Fibroblast of villous mesenchyme (primary cell): Measurements from ENCODE around the gene INAVA. TPM values are rescaled to one million over a fixed set of nuclear protein-coding genes. Genes with fewer than 3 reads are reported as not detected.

Experiments used
- DNase-seq: peaks from one replicate; pipeline ENCODE4 v3.0.0-alpha.2; 2010; ENCODE audit warnings: low read depth
- H3K4me3 ChIP-seq: 2 replicates; pipeline ENCODE4 v1.5.1; 2011; ENCODE audit warnings: low read depth, mild to moderate bottlenecking, low read length
- total RNA-seq: library from RNA; depleted of rRNA; stranded (reverse); fragments of >200 nt; gene quantifications from 2 replicates; pipeline ENCODE4 v1.2.3, GENCODE V29; 2012
- TF ChIP-seq, protein P1 (sequence below): IDR thresholded peaks from 2 replicates; pipeline ENCODE4 v1.5.1; 2012; ENCODE audit warnings: low read depth, mild to moderate bottlenecking, low read length; ENCODE audit not compliant: insufficient read depth

INAVA gene
- total RNA-seq, 1 donor = not detected

DNA sequence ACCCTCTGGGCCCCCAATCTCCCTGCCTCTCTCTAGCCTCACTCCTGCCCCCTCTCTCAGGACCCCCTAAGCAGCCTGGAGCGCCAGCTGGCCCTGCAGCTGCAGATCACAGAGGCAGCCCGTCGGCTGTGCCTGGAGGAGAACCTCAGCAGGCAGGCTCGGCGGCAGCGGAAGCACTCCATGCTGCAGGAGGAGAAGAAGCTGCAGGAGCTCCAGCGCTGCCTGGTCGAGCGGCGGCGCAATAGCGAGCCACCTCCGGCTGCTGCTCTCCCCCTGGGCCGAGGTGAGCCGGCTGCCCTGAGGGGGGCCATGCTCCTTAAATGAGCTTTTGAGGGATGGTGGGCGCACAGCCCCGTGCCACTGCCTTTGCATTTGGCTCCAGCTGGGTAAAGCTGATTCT lies 6.2 kb downstream of the INAVA start:
- no peak for DNase-seq
- TF ChIP-seq, protein P1, sequence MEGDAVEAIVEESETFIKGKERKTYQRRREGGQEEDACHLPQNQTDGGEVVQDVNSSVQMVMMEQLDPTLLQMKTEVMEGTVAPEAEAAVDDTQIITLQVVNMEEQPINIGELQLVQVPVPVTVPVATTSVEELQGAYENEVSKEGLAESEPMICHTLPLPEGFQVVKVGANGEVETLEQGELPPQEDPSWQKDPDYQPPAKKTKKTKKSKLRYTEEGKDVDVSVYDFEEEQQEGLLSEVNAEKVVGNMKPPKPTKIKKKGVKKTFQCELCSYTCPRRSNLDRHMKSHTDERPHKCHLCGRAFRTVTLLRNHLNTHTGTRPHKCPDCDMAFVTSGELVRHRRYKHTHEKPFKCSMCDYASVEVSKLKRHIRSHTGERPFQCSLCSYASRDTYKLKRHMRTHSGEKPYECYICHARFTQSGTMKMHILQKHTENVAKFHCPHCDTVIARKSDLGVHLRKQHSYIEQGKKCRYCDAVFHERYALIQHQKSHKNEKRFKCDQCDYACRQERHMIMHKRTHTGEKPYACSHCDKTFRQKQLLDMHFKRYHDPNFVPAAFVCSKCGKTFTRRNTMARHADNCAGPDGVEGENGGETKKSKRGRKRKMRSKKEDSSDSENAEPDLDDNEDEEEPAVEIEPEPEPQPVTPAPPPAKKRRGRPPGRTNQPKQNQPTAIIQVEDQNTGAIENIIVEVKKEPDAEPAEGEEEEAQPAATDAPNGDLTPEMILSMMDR = no peak
- no peak overlapping the region for H3K4me3 ChIP-seq

DNA sequence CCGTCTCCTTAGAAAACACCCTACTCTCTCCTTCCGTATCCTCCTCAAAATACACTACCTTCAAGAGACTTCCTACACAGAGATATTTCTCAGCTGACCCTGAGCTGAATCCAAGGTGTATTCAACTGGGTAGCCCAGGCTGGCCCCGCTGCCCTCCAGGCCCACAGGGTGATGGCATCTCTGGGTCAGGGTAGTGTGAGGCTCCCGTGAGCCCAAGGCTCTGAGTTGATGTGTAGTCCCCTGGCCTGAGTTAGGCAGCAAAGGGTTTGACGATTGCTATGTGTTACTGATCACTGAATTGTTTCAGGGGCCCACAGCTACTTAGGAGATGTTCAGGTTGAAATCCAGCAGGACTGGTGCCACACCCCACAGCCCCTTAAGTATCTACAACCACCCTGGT lies 6.7 kb downstream of the INAVA start:
- no peak overlapping the region for H3K4me3 ChIP-seq
- TF ChIP-seq, protein P1 = no peak
- no peak for DNase-seq

DNA sequence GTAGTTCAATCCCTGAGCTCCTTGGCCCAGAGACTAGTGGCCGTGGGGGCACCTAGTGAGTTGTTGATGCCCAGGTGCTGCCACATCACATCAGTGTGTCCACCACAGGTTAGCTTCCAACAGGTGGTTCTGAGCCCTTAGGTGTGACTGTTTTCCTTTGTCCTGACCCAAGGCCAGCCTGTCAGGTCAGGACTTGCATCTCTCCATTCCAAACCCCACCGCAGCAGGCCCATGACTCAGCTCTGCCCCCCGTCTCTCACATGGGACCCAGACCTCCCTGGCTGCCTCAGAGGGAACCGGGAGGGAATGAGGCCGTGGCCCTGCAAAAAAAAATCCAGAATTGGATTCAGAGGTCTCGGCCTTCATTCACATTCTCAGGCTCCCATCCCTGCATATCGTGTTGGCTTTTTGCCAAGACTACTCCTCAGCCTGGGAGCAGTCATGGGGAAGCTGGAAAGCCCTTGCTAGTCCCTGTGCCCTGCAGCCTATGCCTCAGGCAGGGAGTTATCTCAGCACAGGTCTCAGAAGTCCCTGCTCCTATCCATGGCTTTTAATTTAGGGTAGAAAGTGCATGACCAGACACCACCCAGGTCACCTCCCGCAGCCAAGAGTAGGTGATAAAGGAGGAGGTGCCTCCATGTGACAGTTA lies 7.2 kb downstream of the INAVA start:
- DNase-seq = no peak

DNA sequence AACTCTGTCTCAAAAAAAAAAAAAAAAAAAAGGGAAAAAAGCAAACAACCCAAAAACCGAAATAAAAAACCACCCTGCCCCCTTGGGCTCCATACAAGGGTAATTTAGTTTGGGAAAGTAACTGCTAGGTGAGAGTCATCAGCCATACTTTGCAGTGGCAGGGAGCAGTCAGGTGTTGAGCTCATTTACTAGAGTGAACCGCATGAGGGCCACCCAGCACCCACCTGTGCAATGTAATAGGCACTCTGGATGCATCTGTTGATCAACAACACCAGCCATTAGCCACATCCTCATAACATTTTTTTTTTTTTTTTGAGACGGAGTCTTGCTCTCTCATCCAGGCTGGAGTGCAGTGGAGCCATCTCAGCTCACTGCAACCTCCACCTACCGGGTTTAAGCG lies 9.1 kb downstream of the INAVA start:
- DNase-seq = no peak
- TF ChIP-seq, protein P1 = no peak
- no peak overlapping the region for H3K4me3 ChIP-seq

More for the DNA sequence above, 7.2 kb downstream of the INAVA start:
- H3K4me3 ChIP-seq = no peak overlapping the region
- TF ChIP-seq, protein P1 = no peak

DNA sequence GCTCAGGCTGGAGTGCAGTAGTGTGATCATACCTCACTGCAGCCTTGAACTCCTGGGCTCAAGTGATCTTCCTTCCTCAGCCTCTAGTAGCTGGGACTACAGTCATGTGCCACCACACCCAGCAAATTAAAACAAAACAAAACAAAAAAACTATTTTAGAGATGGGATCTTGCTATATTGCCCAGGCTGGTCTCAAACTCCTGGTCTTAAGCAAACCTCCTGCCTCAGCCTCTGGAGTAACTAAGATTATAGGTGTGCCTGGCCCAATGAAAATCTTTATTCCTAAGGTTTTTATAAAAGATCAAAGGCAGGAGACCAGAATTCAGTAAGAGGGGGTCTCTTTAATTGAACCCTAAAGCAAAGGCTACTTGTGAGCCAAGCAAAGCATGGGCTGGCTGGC lies 10.1 kb downstream of the INAVA start:
- TF ChIP-seq, protein P1 = no peak
- DNase-seq = no peak
- no peak overlapping the region for H3K4me3 ChIP-seq

DNA sequence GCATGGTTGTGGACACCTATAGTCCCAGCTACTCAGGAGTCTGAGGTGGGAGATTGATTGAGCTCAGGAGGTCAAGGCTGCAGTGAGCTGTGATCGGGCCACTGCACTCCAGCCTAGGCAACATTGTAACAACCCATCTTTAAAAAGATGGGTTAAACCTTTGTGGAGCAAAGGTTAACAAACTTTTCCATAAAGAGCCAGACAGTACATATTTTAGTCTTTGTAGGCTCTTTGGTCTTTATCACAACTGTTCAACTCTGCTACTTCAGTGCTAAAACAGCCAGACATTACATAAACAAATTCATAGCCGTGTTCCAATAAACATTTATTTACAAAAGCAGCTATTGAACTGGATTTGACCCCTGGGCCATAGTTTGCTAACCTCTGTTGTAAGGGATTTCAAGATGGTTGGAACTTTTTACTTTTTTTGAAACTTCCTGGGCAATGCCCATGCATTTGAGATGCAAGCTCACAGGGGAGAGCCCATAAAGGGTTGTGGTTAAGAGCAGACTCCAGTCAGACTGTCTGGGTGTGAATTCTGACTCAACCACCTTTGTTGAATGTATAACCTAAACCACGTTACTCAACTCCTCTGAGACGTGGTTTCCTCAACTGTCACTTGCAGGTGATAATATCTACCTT lies 10.8 kb downstream of the INAVA start:
- DNase-seq = peak; percentile 87
- H3K4me3 ChIP-seq = no peak overlapping the region
- TF ChIP-seq, protein P1 = no peak
